Inflammatory macrophage treated with lipopolysaccharide for 4 hours (primary cell): ENCODE measurements around the gene ROR1.

ENCODE experiments used
- DNase-seq: peaks from one replicate; pipeline ENCODE4 v3.0.0-alpha.2; 2020

Gene ROR1

DNA sequence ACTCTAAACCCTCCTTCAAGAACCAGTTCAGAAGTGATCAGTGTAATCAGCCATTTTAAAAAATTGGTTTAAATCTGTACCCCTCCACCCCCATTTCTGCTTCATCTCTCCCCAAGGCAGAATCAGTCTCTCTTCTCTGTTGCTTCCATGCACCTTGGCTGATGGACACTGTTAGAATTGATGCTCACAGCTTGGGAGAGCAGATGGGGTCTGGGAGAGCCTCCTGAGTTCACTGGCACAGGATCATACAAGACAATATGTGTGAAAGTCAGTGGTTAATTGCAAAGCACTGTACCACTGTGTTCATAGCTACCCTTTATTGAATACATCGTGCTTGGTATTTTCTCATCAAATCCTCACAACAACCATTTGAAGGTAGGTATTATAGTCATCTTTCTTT is 140.9 kb downstream of the ROR1 start:
- DNase-seq = no peak

DNA sequence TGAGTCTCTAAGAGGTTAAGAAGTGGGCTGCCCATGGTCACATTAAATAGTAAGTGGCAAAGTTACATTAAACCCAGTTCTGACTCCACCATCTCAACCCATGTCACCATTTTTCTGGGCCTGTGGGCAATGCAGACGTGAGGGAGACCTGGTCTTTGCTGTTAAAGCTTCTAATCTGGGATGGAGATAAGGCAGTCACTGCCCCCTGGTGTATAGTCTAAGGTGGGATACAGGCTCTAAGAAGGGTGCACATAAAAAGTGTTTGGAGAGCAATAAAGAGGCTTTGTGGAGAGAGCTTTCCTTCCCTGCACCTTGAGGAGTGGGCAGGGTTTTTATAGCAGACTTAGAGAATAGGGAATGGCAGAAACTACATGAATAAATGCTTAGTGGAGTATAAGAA is 141.3 kb downstream of the ROR1 start:
- no peak for DNase-seq

DNA sequence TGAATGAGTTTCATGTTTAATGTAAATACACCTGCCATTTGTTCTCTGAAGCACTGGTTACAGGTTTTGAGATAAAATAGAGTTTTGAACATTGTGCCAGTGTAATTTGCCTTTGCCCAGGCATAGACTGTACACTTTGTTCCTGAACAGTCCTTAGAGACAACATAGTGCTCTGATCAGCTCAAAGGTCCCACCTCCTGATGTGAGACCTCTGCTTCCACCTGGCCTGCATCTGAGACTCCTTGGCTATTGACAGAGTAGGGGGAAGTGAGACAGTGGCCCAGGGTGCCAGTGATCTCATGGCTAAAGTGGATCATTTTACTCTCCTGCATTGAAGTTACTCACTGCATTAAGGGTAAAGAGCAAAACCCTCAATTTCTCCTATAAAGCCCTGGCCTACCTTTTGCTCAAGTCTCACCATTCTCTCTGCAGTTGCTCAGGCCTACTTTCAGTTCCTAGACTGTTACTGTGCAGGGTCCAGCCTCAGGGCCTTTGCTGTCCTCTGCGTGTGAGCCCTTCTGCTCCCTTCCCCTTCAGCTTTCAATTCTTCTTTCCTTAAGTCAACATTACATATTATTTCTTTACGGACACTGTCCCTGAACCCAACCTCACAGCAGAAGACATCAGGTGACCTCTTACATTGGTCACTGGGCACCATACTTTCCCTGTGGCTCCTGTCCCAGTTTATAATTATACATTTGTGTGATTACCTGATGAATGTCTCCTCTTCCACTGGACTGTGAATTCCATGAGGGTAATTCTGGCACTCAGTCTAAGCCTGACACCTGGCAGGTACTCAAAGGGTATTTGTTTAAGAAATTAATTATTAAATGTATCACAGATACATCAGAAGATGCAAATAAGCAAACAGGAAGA is 142.9 kb downstream of the ROR1 start:
- no peak for DNase-seq

DNA sequence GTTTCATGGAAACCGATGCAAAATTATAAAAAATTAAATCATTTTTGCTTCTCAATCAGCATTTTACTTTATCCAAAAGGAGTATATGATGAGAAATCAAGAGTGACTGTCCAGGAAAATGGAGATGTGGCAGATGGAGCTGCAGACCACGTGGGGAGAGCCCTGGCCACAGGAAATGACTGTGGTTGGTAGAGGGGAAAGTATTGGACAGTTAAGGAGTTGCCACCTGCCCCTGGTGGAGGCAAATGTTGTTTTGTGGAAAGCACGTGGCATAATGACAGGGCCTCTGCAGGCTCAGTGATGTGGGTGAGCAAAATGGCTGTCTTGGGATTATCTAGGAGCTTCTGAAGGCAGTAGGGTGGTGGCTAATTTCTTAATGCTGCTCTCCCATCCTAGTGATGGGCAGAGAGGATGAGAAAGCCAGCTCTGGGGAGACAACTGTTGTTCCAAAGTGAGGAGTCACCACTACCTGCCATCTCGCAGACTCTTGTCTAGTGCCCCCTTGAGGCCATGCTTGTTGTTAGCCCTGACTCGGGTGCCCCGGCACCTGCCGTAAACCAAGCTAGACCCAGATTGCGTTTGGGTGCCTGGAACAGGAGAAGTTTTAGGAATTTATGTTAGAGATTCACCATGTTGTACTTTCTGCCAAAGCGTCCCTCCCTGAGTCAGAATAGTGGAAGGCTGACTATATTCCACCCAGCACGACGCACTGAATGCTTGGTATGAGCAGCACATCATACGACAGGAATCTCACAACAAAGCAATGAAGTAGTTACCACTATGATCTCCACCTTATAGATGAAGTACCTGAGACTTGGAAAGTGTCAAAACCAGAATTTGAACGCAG is 144.0 kb downstream of the ROR1 start:
- DNase-seq = no peak

DNA sequence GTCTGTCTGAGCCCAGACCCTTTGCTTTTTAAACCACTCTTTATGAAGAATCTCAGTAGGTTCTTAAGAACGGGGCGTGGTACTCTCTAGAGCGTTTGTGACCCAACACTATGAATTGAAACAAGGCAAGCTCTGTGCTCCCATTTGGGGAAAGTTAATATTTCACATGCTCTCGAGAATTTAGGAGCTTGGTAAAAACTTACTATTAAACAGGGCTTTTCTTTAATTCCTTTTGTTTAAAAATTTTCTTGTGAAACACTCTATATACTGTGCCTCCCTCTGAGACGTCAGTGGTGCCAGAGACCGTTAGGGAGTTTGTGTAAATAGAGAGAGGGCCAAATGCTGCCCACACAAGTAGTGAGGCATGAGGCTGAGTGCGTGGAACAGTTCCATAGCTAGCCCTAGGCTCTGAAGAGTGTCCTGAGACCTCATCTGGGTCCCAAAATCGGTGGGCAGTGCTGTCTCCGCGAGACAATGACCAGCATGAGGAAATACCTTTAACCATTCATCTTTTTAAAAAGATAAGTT is 144.7 kb downstream of the ROR1 start:
- DNase-seq = no peak

DNA sequence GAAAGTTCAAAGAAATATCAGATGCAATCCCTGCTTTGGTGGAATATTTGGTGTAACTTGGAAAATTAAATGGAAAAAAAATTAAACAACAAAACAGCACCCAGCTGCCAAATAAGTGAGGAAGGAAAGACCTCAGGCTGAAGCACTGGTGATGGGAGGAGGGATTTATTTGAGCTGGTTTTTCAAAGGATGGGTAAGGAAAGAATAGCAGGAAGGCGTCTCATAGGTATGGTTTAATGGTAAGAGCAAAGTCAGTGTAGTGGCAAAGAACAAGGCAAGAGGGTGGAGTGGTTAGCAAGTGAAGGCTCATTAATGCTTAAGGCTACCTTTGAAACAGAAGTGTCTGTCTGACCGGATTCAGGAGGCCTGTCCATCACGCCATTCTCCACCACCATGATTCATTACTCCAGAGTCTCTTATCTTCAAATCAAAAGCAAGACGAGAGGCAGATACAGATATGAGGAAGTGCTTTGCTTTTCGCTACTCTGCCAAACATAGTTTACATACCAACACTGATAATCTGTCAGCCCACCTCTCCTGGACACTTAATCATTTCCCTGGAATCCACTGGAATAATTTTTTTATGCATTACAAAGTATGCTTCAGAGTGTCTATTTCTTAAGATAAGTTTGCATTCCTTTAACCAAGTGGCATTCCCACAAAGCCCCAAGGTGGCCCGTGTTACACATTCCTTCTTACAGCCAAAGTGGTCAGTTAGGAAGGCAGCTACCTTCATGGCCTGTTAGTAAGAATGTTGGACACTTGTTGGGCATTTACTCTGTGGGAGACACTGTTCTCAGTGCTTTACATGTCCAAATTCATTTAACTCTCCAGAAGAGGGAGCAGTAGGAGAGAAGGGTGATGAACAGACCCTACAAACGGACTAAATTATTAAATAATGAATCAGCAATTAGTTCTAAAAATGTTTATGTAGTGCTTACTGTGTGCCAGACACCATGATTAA is 146.6 kb downstream of the ROR1 start:
- DNase-seq = no peak

DNA sequence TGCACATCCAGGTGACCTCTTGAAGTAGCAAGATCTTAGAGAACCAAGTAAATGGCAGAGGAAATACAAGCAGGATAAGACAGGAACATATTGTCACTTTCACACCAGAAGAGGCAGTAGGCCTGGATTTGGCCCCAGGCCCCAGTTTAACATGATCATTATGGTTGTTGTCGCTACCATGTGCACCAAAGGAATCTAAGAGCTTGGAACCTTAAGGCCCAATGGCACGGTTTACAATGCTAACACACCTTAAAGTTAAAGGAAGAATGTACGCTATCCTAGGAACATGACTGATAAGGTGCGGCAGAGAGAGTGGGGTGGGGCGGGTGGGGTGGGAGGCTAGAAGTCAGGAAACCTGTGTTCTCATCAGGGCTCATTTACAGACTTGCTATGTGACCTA is 147.5 kb downstream of the ROR1 start:
- DNase-seq = no peak

DNA sequence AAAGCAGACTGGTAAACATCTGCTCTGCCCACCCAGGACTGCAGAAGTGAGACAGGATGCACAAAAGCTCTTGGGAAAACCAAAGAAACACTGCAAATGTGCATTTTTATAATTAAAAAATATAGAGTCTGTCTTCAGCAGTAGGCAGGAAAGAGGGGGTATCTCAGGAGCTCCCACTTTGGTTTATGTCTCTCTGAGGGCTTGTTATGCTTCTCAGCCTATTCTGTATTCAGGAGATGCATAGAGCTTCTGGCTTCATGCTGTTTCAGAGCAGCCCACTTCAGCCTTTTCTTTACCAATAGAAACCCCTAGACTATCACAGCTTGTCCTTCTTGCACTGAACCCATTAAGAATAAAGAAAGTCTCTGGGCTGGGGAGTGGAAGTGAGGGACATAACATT is 148.0 kb downstream of the ROR1 start:
- no peak for DNase-seq

DNA sequence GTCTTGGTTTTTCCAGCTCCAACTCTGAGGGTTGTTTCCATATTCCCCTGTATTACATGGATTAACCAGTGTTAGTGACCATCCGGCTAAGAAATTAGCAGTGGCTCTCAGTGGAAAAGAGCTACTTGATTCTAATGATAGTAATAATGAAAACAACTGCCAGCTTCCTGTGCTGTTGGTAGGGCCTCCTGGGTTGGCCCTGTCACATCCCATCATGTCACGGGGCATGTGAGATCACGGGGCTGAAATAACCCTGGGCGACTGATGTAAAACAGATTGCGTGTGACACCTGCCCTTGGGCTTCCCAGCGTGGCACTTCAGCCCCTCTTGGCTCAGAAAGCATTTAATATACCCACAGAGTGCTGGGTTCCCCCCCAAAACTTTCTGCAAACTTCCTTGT is 149.0 kb downstream of the ROR1 start:
- DNase-seq = no peak

DNA sequence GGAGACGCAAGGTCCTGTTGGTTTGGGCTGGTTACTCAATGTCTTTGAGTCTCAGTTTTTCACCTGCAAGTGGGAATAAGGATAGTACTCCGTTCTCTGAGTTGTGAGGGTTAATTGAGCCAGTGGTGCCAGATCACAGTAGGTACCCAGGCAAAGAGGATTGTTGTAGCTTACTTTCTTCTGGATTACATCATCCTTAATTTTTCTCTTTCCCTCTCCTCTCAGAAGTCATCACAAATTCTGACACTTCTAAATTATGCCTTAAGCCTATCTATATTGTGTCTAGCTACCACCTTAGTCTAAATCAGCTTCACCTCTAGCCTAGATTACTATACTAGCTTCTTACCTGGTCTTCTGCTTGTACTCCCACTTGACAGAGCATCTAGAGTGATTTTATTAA is 149.5 kb downstream of the ROR1 start:
- DNase-seq = no peak

DNA sequence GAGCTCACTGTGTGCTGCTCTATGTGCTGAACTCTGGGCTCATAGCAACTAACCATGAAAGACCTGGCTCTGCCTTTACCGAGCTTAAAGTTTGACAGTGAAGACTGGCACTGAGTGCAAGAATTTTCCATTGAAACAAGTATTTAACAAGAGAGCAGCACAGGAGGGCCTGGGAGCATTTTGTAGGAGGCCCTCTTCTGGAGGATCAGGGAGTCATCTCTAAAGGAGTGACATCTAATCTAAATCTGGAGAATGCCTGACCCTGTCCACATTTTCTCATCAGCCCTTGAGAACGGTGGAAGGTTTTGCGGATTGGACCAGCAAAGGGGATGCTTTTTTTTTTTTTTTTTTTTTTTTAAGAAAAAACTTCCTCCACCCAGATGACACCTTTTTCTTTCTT is 150.8 kb downstream of the ROR1 start:
- DNase-seq = no peak

DNA sequence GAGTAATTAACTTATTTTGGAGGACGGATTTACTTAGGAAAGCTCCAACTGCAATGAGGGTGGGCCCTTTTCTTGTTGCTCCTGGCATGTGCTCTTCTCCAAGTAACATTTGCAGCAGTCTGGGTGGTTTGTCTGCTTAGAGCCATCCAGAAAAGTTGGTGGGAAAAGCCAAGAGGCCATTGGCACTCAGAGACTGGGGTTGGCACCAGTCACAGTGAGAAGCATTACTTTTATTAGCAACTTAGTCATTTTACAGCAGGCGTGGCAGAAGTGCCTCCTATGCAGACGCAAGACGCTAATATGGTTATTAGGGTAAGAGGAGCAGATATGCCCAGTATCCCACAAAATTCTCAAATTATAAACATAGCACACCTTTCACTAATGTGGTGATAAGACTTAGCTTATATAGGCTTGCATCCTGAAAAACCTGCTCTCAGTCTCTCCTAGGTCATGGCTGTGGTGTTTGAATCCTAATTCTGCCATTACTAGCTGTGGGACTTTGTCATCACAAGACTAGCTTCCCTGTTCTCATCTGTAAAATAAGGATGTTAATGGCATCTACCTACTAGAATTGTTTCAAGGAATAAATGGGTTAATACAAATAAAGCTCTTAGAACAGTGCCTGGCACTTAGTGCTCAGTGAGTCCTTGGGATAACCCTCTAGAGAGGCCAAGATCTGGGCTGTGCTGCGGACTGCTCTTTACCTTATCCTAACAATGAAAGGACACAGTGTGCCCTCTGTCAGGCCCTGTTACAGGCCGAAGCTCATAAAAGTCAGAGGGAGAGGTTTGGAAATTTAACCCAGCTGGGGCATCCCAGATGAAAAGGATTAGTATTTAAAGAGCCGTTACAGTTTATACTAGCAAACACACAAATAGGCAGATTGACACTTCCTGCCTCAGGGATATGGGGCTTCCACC is 154.6 kb downstream of the ROR1 start:
- no peak for DNase-seq

DNA sequence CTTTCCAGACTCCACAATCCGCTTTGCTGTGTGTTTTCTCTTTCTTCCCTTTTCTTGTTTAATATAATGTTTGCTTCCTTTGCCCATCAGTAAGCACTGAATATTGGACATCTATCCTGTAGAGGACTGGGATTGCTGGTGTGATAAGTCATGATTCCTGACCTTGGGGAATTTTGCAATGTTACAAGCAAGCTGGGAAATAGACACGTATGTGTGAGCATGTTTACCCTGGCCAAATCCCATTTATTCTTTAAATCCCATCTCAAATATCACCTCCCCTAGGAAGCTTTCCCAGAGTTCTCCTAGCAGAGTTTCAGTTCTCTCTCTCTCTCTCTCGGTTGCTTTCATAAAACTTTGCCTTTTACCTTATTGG is 155.3 kb downstream of the ROR1 start:
- no peak for DNase-seq

DNA sequence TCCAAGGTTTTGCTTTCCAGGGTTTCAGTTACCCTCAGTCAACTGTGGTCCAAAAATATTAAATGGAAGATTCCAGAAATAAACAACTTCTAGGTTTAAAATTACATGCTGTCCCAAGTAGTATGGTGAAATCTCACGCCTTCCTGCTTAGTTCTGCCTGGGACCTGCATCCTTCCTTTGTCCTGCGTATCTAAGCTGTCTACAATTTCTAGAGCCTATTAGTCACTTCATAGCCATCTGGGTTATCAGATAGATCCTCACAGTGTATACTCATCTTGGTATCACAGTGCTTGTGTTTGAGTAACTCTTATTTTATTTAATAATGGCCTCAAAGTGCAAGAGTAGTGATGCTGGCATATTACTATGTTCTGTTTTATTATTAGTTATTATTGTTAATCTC is 157.7 kb downstream of the ROR1 start:
- DNase-seq = no peak

DNA sequence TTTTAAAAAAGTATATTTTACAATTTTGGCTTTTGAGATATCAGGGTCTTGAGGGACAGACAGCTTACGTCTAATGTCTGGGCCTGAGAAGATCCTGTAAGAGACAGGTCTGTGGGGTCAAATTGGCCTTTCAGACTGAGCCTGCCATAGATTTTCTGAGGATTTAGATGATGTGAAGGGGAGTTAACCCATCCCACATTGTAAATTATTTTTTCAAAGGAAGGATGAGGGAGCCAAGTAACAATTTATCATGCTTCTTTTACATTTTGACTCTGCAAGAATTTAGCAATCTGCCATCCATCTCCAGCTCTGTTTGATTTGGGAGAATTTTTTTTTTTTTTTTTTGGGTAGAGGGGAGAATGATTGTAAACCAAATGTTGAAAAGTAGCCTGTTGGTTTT is 160.9 kb downstream of the ROR1 start:
- DNase-seq = no peak

DNA sequence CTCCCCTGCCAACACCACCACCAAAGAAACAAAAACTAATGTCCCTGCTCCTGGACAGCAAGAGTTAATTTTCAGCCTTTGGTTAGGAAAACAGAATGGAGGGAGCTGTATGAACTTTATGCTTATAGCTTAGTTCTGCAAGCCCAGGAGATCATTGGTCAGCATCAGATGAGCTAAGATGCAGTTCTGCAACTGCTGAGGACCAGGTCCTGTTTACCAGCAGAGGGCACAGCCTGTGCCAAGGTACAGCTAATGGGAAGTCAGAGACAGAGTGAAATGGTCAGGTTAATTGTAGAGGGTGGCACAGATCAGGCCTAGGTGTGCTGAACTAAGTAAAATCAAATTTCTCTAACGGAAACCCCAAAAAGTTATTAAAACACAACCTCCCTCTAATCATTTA is 161.3 kb downstream of the ROR1 start:
- DNase-seq = no peak

DNA sequence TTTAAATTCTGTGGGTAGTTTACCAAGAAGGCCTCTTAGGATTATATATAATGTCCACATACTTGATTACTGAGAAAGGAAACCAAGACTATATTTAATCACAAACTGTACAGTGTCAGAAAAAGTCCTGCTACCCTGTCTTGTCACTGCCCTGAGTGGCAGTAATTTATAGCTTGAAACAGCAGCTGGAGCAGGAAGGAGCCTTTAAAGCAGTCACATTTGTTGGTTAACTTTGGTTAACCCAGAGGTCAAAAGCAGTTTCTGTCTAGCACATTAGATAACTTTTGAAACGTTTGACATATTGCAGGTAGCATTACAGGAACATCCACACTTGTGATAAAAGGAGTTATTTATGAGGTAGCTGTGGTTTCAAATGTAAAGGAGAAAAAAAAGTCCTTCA is 161.7 kb downstream of the ROR1 start:
- DNase-seq = no peak

DNA sequence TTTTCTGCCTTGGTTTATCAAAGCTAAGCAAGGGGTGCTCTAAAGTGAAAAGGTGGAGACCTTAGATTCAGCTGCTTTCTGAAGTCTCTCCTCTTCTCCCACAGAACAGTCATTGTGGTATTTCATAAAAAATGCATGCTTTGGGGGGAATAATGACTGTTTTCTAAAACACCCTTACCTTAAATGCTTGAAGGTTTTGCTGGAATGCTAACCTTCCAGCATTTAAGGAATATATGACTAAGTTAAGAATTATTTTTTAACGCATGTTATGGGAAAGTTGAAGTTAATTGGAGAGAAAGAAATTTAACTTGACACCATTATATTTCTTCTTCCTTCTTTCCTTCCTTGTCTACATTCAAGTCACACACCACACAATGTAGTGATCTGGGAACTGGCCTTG is 162.5 kb downstream of the ROR1 start:
- DNase-seq = no peak

DNA sequence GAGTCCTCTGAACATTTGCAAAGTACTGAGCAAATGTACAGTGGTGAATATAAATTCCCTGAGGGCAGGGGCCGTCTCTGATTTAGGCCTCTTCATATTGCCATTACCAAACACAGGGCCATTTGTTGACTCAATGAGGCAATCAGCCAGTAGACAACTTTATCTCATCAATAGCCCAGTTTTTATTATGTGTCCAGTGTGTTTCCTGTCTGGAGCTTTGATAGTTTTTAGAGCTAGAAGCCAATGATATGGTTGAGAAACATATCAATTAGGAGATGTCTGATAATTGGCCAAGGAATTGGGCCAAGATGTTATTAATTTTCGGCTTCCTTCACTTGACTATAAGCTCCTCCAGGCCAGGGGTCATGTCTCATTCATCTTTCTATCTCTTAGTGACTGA is 163.0 kb downstream of the ROR1 start:
- DNase-seq = no peak

DNA sequence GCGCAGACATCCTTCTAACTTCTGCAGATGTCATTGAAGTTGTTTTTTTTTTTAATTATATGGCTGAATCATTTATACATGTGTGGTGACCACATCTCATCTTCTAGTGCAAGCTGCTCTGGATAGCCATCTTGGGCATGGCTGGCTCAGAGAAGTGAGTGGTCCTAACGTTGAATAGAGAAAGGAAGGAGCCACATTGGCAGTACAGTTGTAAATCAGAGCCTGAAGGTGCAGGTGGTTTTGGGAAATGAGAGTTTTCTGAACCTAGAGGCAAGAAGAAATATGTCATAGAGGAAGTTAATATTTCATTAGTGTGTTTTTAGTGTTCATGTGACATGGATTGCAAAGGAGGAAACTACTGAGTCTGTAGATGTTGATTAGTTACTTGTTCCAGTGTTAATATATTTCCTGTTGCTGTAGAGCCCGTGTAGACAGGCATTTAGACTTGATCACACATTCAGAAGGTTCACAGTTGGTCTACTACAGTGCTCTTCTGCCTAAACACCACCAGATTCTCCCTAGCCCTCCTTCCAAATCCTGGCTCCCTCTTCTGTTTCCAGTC is 163.7 kb downstream of the ROR1 start:
- peak; percentile 7 for DNase-seq

DNA sequence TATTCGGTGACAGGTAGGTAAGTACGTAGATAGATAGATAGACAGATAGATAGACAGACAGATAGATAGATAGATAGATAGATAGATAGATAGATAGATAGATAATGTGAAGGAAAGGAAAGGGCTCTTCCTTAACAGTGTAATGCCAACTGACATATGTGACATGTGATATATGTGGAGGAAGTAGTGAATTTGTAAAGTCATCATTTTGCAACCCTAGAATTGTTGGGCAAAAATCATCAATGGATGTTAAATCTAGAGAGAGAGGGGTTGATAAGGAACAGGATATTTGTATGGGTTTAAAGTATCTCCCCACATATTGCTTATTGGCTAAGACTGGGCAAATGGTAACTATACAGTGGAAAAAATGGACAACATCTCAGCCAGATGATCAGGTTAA is 166.6 kb downstream of the ROR1 start:
- DNase-seq = no peak
